COR-L47 (cell line): Measurements from ENCODE around the gene OBI1.

ENCODE experiments used
- DNase-seq: peaks from one replicate; lab custom pipeline; 2025; lab: John Stamatoyannopoulos, UW

The OBI1 gene

DNA sequence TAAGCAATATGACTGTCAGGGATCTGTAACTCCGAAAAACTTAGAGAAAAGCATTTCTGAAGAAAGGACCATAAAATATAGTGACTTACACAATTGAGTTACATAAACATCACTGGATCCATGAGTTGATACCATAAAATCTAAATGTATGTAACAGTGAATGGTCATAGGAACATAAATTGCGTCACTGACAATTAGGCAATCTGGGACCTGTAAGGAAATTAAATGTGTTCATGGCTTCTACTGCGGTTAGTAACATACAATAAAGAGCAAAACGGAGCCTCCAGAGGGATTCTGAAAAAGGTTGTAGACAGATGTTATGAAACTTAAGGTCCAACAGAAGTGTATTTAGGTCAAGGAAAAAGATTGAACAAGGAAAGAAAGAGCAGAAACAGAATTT lies 82.7 kb downstream of the OBI1 start:
- no peak for DNase-seq

DNA sequence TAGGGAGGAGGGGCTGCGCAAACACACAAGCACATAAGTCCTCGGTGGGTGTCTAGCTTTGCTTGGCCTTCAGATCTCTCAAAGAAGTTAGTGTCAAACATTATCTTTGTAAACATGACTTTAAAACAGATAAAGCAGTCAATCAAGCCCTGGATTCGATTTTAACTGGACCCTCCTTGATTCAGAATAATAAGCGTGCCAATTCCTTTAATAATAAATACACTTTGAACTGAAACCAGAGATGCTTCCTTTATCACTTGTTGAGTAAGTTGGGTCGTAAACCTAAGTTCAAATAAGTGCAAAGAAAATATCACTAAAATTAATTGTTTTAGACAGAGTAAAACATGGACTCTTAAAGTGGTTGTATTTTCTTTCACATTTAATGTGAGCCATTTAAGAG lies 86.5 kb downstream of the OBI1 start:
- DNase-seq: no peak

GRCh38 chr13:78569029-78569428 lies 89.9 kb downstream of the OBI1 start:
- no peak for DNase-seq

- DNase-seq: no peak
These were observed 92.3 kb downstream of the OBI1 start for GRCh38 chr13:78566631-78567030.
